22Rv1 (cell line): ENCODE measurements around the gene SLC49A3.

Source experiments
- H3K27ac ChIP-seq: fragments of 450-650 bp; 2 replicates; pipeline ENCODE4 v1.5.1; 2017
- ZFX ChIP-seq: fragments of 450-650 bp; IDR thresholded peaks from 2 replicates; pipeline ENCODE4 v1.6.1; 2017; ENCODE audit warnings: antibody characterized with exemption, borderline replicate concordance
- TF ChIP-seq, protein P1 (sequence below): fragments of 450-650 bp; IDR thresholded peaks from 2 replicates; pipeline ENCODE4 v1.5.1; 2017; ENCODE audit warnings: mild to moderate bottlenecking

The SLC49A3 gene

GRCh38 chr4:681736-682451 lies 7.1 kb downstream of the SLC49A3 start:
- H3K27ac ChIP-seq: peak overlapping the region; percentile 65
- no peak for TF ChIP-seq ZFX
- TF ChIP-seq, protein P1, sequence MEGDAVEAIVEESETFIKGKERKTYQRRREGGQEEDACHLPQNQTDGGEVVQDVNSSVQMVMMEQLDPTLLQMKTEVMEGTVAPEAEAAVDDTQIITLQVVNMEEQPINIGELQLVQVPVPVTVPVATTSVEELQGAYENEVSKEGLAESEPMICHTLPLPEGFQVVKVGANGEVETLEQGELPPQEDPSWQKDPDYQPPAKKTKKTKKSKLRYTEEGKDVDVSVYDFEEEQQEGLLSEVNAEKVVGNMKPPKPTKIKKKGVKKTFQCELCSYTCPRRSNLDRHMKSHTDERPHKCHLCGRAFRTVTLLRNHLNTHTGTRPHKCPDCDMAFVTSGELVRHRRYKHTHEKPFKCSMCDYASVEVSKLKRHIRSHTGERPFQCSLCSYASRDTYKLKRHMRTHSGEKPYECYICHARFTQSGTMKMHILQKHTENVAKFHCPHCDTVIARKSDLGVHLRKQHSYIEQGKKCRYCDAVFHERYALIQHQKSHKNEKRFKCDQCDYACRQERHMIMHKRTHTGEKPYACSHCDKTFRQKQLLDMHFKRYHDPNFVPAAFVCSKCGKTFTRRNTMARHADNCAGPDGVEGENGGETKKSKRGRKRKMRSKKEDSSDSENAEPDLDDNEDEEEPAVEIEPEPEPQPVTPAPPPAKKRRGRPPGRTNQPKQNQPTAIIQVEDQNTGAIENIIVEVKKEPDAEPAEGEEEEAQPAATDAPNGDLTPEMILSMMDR: no peak

- H3K27ac ChIP-seq: peak overlapping the region; percentile 56
- TF ChIP-seq, protein P1: no peak
- no peak for TF ChIP-seq ZFX
Observed at GRCh38 chr4:680928-681645, 7.9 kb downstream of the SLC49A3 start.

DNA sequence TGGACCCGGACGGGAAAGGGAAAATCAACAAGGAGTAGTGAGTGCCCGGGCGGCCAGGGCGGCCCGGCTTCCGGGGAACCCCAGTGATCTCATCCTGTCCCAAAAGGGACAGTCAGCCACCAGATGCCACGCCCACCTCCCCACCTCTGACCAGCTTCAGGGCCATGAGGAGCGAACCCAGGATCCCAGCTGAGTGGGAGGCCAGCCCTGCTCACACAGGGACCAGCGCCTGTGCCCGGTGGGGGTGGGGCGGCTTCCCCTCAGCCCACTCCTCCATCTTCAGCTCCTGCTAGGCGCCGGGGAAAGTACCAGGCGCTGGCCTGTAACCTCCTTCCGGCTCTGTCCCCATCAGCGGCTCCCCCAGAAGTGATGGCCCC lies 8.4 kb downstream of the SLC49A3 start:
- H3K27ac ChIP-seq: peak overlapping the region; percentile 56
- TF ChIP-seq ZFX: no peak
- TF ChIP-seq, protein P1: no peak

GRCh38 chr4:680091-680490 lies 8.9 kb downstream of the SLC49A3 start:
- TF ChIP-seq, protein P1: no peak
- no peak for TF ChIP-seq ZFX
- H3K27ac ChIP-seq: peak overlapping the region; percentile 56

GRCh38 chr4:679629-680028 lies 9.3 kb downstream of the SLC49A3 start:
- H3K27ac ChIP-seq: peak overlapping the region; percentile 56
- TF ChIP-seq, protein P1: no peak
- TF ChIP-seq ZFX: no peak

DNA sequence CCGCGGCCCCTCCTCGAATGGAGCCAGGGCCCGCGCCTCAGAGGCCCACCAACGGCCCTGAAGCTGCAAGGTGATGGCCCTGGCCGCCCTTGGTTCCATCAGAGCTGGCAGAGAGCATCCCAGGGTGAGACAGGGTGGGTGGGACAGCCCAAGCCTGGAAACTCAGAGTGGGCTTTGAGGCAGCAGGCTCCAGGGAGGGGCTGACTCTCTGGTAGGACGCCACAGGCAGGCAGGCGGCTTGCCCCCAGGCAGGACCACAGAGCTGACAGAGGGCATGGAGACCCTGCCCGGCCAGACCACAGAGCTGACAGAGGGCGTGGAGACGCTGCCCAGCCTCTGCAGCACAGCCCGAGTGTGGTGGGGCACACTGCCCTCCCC lies 9.9 kb downstream of the SLC49A3 start:
- TF ChIP-seq, protein P1: no peak
- TF ChIP-seq ZFX: no peak
- H3K27ac ChIP-seq: peak overlapping the region; percentile 86
